GM12878 (cell line): ENCODE measurements around the gene CDH15.

Experiments
- EP300 ChIP-seq, 2 experiments: fragments of 150-350 bp in 1 of 2; IDR thresholded peaks; 2 replicates each; pipeline ENCODE4 v1.6.1; 2011 to 2012; ENCODE audit warnings: low read depth in 2 of 2, low read length in 2 of 2, borderline replicate concordance in 1 of 2, improper control_type of control experiment in 1 of 2, inconsistent platforms in 1 of 2; ENCODE audit not compliant: control insufficient read depth in 1 of 2
- EZH2 ChIP-seq: IDR thresholded peaks from 2 replicates; pipeline ENCODE4 v1.6.1; 2012; ENCODE audit warnings: low read depth, mild to moderate bottlenecking, control low read depth, inconsistent platforms, low read length, borderline replicate concordance; ENCODE audit not compliant: control insufficient read depth
- IKZF1 ChIP-seq: fragments of 450-650 bp; conservative IDR thresholded peaks from 2 replicates; pipeline ENCODE4 v1.6.1; 2017; ENCODE audit warnings: antibody characterized with exemption, mild to moderate bottlenecking
- NFYB ChIP-seq: IDR thresholded peaks from 2 replicates; pipeline ENCODE4 v1.6.1; 2011; ENCODE audit warnings: low read depth, mild to moderate bottlenecking, low read length, improper control_type of control experiment, moderate library complexity; ENCODE audit not compliant: insufficient read depth
- RFX5 ChIP-seq: IDR thresholded peaks from 2 replicates; pipeline ENCODE4 v1.6.1; 2011; ENCODE audit warnings: low read depth, low read length, improper control_type of control experiment
- TAF1 ChIP-seq: IDR thresholded peaks from 2 replicates; pipeline ENCODE4 v1.6.1; 2011; ENCODE audit warnings: mild to moderate bottlenecking, low read depth, low read length, borderline replicate concordance
- ZNF24 ChIP-seq: fragments of 450-650 bp; IDR thresholded peaks from 2 replicates; pipeline ENCODE4 v1.6.1; 2017; ENCODE audit warnings: antibody characterized with exemption, mild to moderate bottlenecking
- ZNF274 ChIP-seq: IDR thresholded peaks from one replicate; pipeline ENCODE4 v1.8.0; 2011; ENCODE audit not compliant: insufficient read length, insufficient read depth
- TF ChIP-seq, protein P1 (sequence below): IDR thresholded peaks from 2 replicates; pipeline ENCODE4 v1.6.1; 2012; ENCODE audit warnings: mild to moderate bottlenecking, low read depth, low read length
- TF ChIP-seq, protein P2 (sequence below): IDR thresholded peaks from 2 replicates; pipeline ENCODE4 v1.6.1; 2011; ENCODE audit warnings: low read depth, low read length, improper control_type of control experiment, borderline replicate concordance

DNA sequence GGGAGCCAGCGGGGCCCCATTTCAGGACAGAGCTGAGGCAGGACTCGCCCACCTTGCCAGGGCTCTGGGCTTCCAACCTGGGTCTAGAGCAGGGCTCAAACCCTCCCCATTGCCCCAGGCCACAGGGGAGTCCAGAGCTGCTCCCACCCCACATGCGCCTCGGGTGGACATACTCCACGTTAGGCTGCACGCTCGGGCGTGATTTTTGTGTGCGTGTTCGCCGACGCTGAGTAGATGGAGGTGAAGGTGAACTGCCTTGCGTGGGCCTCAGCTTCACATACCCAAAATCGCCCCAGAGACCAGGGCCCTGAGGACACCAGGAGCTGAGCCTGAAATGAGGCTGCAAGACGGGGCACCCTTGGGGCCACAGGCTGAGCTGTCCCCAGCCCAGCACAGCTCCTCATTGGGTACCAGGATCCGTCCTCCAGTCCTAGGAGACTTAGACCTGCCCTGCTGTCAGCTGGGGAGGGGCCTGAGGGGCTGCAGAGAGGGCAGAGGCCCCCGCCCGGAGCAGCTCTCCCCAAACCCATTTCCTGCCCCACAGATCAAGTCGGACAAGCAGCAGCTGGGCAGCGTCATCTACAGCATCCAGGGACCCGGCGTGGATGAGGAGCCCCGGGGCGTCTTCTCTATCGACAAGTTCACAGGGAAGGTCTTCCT is 8.2 kb downstream of the CDH15 start:
- TF ChIP-seq ZNF274 (no peak), EP300 (IDR thresholded peaks at IDR 0.05; ENCODE audit: borderline replicate concordance in 1 of 2, control insufficient read depth in 1 of 2, low read depth in 2 of 2, low read length in 2 of 2) (no peak), EZH2 (no peak), RFX5 (no peak), TAF1 (no peak), ZNF24 (no peak), IKZF1 (no peak), NFYB (no peak)
- TF ChIP-seq, protein P1, sequence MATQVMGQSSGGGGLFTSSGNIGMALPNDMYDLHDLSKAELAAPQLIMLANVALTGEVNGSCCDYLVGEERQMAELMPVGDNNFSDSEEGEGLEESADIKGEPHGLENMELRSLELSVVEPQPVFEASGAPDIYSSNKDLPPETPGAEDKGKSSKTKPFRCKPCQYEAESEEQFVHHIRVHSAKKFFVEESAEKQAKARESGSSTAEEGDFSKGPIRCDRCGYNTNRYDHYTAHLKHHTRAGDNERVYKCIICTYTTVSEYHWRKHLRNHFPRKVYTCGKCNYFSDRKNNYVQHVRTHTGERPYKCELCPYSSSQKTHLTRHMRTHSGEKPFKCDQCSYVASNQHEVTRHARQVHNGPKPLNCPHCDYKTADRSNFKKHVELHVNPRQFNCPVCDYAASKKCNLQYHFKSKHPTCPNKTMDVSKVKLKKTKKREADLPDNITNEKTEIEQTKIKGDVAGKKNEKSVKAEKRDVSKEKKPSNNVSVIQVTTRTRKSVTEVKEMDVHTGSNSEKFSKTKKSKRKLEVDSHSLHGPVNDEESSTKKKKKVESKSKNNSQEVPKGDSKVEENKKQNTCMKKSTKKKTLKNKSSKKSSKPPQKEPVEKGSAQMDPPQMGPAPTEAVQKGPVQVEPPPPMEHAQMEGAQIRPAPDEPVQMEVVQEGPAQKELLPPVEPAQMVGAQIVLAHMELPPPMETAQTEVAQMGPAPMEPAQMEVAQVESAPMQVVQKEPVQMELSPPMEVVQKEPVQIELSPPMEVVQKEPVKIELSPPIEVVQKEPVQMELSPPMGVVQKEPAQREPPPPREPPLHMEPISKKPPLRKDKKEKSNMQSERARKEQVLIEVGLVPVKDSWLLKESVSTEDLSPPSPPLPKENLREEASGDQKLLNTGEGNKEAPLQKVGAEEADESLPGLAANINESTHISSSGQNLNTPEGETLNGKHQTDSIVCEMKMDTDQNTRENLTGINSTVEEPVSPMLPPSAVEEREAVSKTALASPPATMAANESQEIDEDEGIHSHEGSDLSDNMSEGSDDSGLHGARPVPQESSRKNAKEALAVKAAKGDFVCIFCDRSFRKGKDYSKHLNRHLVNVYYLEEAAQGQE = no peak
- TF ChIP-seq, protein P2, sequence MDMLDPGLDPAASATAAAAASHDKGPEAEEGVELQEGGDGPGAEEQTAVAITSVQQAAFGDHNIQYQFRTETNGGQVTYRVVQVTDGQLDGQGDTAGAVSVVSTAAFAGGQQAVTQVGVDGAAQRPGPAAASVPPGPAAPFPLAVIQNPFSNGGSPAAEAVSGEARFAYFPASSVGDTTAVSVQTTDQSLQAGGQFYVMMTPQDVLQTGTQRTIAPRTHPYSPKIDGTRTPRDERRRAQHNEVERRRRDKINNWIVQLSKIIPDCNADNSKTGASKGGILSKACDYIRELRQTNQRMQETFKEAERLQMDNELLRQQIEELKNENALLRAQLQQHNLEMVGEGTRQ = no peak
